HFFc6 (cell line): ENCODE data around the gene EPHB1. TPM values are rescaled to one million over a fixed set of nuclear protein-coding genes. Genes with fewer than 3 reads are reported as not detected.

Source experiments
- DNase-seq: peaks from one replicate; pipeline ENCODE4 v3.0.0-alpha.2; 2018
- H3K27ac Mint-ChIP-seq: 2 replicates; pipeline ENCODE4 v1.8.0; 2020; ENCODE audit warnings: mild to moderate bottlenecking, mixed read lengths
- H3K27me3 Mint-ChIP-seq: 2 replicates; pipeline ENCODE4 v1.8.0; 2021; ENCODE audit warnings: mild to moderate bottlenecking, moderate library complexity, mixed read lengths; ENCODE audit not compliant: insufficient read depth
- H3K36me3 Mint-ChIP-seq: 2 replicates; pipeline ENCODE4 v1.8.0; 2021; ENCODE audit warnings: low read depth, mixed read lengths
- H3K4me1 Mint-ChIP-seq: 2 replicates; pipeline ENCODE4 v1.8.0; 2020; ENCODE audit warnings: low read depth, mixed read lengths
- H3K4me3 Mint-ChIP-seq: 2 replicates; pipeline ENCODE4 v1.8.0; 2020; ENCODE audit warnings: mild to moderate bottlenecking, moderate library complexity, mixed read lengths
- H3K9me3 Mint-ChIP-seq: 2 replicates; pipeline ENCODE4 v1.8.0; 2020; ENCODE audit warnings: mild to moderate bottlenecking, mixed read lengths
- CTCF ChIP-seq: fragments of 200-600 bp; sonication (generic); IDR thresholded peaks from 2 replicates; pipeline ENCODE4 v1.5.0; 2021; ENCODE audit warnings: antibody characterized with exemption, mild to moderate bottlenecking
- total RNA-seq, 6 experiments: library from RNA; stranded (reverse); fragmentation: NEBNext Ultra II Directional; extraction: Animal tissue kit (Norgen Biotek cat#: 25700); gene quantifications; 2 replicates in 1 of 6; 3 replicates in 5 of 6; pipeline ENCODE4 v1.2.3, GENCODE V29; 2021

The EPHB1 gene
- total RNA-seq, 6 experiments from 2014 or later, result 0.88 to 2.6 (median 1.0) TPM

- DNase-seq, result no peak
- Mint-ChIP-seq H3K27ac (no peak overlapping the region), H3K4me1 (no peaks in the 10 kb centered on the region), H3K27me3 (peaks cover 2% of the 10 kb centered on the region), H3K9me3 (no peaks in the 10 kb centered on the region; the same call in 1 of the 2 replicates), H3K36me3 (no peaks in the 10 kb centered on the region), H3K4me3 (no peak overlapping the region)
- TF ChIP-seq CTCF, result no peak
Observed at GRCh38 chr3:134901461-134901860, 106.4 kb downstream of the EPHB1 start.

GRCh38 chr3:134903837-134904236, 108.8 kb downstream of the EPHB1 start:
- Mint-ChIP-seq H3K4me1 (no peaks in the 10 kb centered on the region), H3K27me3 (peaks cover 2% of the 10 kb centered on the region), H3K36me3 (no peaks in the 10 kb centered on the region), H3K9me3 (no peaks in the 10 kb centered on the region; the same call in 1 of the 2 replicates), H3K27ac (no peak overlapping the region), H3K4me3 (no peak overlapping the region)
- DNase-seq, result no peak
- TF ChIP-seq CTCF, result no peak

- no peaks in the 10 kb centered on the region for H3K36me3 Mint-ChIP-seq
- no peak for TF ChIP-seq CTCF
- H3K4me3 Mint-ChIP-seq, result no peak overlapping the region
- no peaks in the 10 kb centered on the region for H3K4me1 Mint-ChIP-seq
- no peak for DNase-seq
- H3K27ac Mint-ChIP-seq, result no peak overlapping the region
- H3K27me3 Mint-ChIP-seq, result peaks cover 2% of the 10 kb centered on the region
- no peaks in the 10 kb centered on the region; the same call in 1 of the 2 replicates for H3K9me3 Mint-ChIP-seq
Observed at GRCh38 chr3:134904241-134904771, 109.2 kb downstream of the EPHB1 start.

- peak; percentile 2 for DNase-seq
- H3K4me3 Mint-ChIP-seq, result no peak overlapping the region
Observed at GRCh38 chr3:134904776-134905646, 110.0 kb downstream of the EPHB1 start.

GRCh38 chr3:134905647-134905935, 110.5 kb downstream of the EPHB1 start:
- Mint-ChIP-seq H3K9me3 (no peaks in the 10 kb centered on the region; the same call in 1 of the 2 replicates), H3K4me1 (no peaks in the 10 kb centered on the region), H3K27ac (no peak overlapping the region), H3K4me3 (no peak overlapping the region), H3K27me3 (peaks cover 2% of the 10 kb centered on the region), H3K36me3 (no peaks in the 10 kb centered on the region)
- TF ChIP-seq CTCF, result no peak
- no peak for DNase-seq

More at GRCh38 chr3:134904776-134905646, 110.0 kb downstream of the EPHB1 start:
- H3K9me3 Mint-ChIP-seq, result no peaks in the 10 kb centered on the region; the same call in 1 of the 2 replicates
- TF ChIP-seq CTCF, result no peak
- no peaks in the 10 kb centered on the region for H3K4me1 Mint-ChIP-seq
- no peak overlapping the region for H3K27ac Mint-ChIP-seq
- peaks cover 2% of the 10 kb centered on the region for H3K27me3 Mint-ChIP-seq
- H3K36me3 Mint-ChIP-seq, result no peaks in the 10 kb centered on the region
